HepG2 (cell line): ENCODE results near the gene POLR2B.

ENCODE experiments used
- CREB3 ChIP-seq: sonication (generic); formaldehyde crosslinking; IDR thresholded peaks from 2 replicates; pipeline ENCODE4 v1.5.0; 2020; ENCODE audit warnings: missing genetic modification reagents
- RAD21 ChIP-seq: fragments of 450-650 bp; formaldehyde crosslinking; IDR thresholded peaks from 2 replicates; pipeline ENCODE4 v1.5.0; 2020; ENCODE audit warnings: mild to moderate bottlenecking
- ZBED4 ChIP-seq: sonication (generic); formaldehyde crosslinking; IDR thresholded peaks from 2 replicates; pipeline ENCODE4 v1.4.0; 2020; ENCODE audit warnings: missing genetic modification reagents, borderline replicate concordance
- ZNF12 ChIP-seq: sonication (generic); formaldehyde crosslinking; IDR thresholded peaks from 2 replicates; pipeline ENCODE4 v1.5.0; 2020; ENCODE audit warnings: missing genetic modification reagents
- ZNF24 ChIP-seq: fragments of 450-650 bp; IDR thresholded peaks from 2 replicates; pipeline ENCODE4 v1.6.1; 2017; ENCODE audit warnings: antibody characterized with exemption, mild to moderate bottlenecking
- ZNF562 ChIP-seq: sonication (generic); formaldehyde crosslinking; IDR thresholded peaks from 2 replicates; pipeline ENCODE4 v1.8.0; 2022; ENCODE audit warnings: missing genetic modification reagents, borderline replicate concordance
- TF ChIP-seq, protein P1 (sequence below): sonication (generic); formaldehyde crosslinking; conservative IDR thresholded peaks from 2 replicates; pipeline ENCODE4 v1.4.0; 2020; ENCODE audit warnings: missing genetic modification reagents

DNA sequence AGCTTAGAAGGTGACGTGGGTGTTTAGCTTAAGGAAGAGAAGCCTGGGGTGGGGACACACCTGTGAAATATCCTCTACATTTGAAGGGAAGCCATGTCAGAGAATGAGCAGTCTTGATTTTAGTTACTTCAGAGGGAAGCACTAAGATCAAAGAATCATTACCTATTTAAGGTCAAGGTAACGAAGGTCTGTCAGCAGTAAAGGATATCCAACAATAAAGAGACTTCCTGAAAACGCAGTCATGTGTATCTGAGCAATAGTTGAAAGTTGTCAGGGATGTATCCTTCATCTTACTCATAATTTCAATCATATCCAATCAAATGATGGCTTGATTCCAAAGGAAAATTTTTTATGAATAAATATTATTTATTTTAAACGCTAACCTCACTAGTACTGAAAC, 98.0 kb downstream of the POLR2B start:
- TF ChIP-seq, protein P1, sequence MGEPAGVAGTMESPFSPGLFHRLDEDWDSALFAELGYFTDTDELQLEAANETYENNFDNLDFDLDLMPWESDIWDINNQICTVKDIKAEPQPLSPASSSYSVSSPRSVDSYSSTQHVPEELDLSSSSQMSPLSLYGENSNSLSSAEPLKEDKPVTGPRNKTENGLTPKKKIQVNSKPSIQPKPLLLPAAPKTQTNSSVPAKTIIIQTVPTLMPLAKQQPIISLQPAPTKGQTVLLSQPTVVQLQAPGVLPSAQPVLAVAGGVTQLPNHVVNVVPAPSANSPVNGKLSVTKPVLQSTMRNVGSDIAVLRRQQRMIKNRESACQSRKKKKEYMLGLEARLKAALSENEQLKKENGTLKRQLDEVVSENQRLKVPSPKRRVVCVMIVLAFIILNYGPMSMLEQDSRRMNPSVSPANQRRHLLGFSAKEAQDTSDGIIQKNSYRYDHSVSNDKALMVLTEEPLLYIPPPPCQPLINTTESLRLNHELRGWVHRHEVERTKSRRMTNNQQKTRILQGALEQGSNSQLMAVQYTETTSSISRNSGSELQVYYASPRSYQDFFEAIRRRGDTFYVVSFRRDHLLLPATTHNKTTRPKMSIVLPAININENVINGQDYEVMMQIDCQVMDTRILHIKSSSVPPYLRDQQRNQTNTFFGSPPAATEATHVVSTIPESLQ (CRISPR knock-in tag): no peak
- no peak for TF ChIP-seq ZBED4
- no peak for TF ChIP-seq ZNF562 (CRISPR knock-in tag)
- TF ChIP-seq ZNF12 (CRISPR knock-in tag): no peak
- TF ChIP-seq ZNF24: no peak
- TF ChIP-seq CREB3 (CRISPR knock-in tag): no peak
- no peak for TF ChIP-seq RAD21
